Erythroblast (primary cell): ENCODE data around the gene FMOD.

Experiments used
- GATA1 ChIP-seq: IDR thresholded peaks from 2 replicates; pipeline ENCODE4 v1.6.1; 2011; ENCODE audit warnings: low read depth, mild to moderate bottlenecking, control low read depth, low read length, moderate library complexity
- POLR2A ChIP-seq: IDR thresholded peaks from 2 replicates; pipeline ENCODE4 v1.6.1; 2011; ENCODE audit warnings: mild to moderate bottlenecking, low read length

GRCh38 chr1:203302456-203302855 is 48.5 kb downstream of the FMOD start:
- TF ChIP-seq POLR2A = no peak
- no peak for TF ChIP-seq GATA1
